HG03064 (cell line): Measurements from ENCODE around the gene ATPAF1.
"Not testable (repeated sequence)": the region's sequence is repeated elsewhere in the genome, so short reads cannot be mapped to it uniquely, and the experiment has no call there.

Experiments
- ATAC-seq: cut with Tn5 transposase; IDR thresholded peaks from one replicate; pipeline ENCODE4 v1.9.1; 2021; ENCODE audit warnings: low read depth; ENCODE audit not compliant: unreplicated experiment

Gene ATPAF1

DNA sequence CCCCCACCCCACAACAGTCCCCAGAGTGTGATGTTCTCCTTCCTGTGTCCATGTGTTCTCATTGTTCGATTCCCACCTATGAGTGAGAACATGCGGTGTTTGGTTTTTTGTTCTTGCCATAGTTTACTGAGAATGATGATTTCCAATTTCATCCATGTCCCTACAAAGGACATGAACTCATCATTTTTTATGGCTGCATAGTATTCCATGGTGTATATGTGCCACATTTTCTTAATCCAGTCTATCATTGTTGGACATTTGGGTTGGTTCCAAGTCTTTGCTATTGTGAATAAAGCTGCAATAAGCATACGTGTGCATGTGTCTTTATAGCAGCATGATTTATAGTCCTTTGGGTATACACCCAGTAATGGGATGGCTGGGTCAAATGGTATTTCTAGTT is 17.0 kb downstream of the ATPAF1 start:
- ATAC-seq = not testable (repeated sequence)

DNA sequence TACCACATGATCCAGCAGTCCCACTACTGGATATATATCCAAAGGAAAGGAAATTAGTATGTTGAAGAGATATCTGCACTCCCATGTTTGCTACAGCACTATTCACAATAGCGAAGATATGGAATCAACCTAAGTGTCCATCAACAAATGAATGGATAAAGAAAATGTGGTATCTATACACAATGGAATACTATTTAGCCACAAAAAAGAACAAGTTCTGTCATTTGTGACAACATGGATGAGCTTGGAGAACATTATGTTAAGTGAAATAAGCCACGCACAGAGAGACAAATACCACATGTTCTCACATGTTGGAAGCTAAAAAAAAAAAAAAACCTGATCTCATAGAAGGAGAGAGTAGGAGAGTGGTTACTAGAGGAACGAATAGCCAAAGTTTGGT is 17.7 kb downstream of the ATPAF1 start:
- no peak for ATAC-seq

DNA sequence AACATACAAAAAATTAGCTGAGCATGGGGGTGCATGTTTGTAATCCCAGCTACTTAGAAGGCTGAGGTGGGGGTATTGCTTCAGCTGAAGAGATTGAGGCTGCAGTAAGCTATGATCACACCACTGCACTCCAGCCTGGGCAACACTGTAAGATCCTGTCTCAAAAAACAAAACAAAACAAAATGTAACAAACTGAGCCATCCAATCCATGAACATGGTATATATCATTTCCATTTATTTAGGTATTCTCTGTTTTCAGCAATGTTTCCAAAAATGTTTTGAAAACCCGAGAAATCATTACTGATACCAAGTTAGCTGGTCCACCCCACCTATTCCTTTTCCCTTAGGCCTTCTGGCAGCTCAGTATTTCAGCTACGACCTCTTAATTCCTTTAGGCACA is 18.4 kb downstream of the ATPAF1 start:
- ATAC-seq = no peak

DNA sequence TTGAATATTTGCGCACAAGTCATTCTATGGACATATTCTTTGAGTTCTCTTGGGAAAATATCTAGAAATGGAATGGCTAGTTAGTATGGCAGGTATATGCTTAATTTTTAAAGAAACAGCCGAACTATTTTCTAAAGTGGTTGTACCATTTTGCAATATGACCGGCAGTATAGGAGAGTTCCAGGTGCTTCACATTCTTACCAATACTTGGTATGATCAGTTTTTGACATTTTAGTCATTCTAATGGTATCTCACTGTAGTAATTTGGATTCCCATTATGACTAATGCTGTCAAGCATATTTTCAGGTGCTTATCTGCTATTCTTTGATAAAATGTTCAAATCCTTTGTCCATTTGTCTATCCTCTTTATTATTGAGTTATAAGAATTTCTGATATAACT is 20.6 kb downstream of the ATPAF1 start:
- no peak for ATAC-seq

DNA sequence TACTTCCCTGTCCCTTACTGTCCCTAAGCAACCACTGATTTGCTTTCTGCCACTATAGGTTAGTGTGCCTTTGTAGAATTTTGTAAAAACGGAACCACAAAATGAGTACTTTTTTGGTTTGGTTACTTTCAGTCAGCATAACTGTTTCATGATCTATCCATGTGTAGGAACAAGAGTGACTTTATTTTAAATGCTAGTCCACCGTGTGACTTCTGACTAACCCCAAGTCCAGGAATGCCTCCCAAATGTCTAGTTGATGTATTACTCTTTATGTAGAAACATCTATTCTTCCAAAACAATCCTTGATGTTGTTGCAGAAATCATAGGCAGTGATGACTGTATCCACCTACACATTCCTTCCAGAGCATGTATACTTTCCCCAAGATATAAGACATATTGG is 21.3 kb downstream of the ATPAF1 start:
- ATAC-seq = no peak

DNA sequence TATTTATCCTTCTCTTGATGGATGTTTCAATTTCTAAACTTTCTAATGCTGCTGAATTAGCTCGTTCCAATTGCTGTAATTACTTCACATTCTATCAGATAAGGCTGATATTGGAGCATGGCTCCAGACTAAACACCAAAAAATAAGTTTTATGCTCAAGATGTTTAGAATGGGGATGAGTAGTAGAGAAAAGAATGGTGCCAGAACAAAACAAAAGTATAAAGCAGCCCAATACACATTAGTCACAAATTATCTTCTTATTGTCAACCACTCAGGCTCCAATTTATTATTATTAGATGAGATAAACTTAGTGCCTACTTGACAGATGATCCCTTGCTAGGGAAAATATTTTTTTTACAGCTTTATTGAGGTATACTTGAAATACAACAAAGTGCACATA is 21.8 kb downstream of the ATPAF1 start:
- no peak for ATAC-seq

DNA sequence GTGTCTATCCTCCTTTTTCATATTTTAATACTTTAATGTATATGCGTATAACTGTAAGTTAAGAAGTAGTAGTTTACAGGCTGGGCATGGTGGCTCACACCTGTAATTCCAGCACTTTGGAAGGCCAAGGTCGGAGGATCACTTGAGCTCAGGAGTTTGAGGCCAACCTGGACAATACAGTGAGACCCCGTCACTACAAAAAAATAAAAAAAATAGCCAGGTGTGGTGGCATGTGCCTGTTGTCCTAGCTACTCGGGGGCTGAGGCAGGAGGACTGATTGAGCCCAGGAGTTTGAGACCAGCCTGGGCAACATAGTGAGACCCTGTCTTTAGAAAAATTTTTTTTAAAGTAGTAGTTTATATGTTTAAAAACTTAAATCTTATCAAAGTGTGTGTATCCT is 22.3 kb downstream of the ATPAF1 start:
- no peak for ATAC-seq

DNA sequence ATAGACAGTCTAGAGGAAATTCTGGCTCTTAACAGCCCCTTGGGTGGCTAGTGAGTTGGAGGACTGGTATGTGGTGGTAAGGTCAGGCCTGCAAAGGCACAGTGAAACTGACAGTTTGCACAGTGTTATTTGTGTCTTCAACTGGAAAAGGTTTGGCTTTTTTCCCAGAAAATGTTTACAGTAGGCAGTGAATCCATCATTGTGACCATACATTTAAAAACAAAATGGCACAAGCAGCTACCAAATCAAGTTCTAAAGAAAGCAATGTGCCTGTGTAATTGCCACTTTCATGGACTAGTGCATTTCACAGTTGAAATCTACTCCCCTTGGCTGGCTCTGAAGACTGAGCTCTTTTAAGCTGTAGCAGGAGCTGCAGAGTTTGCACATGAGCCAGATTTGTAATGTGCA is 24.8 kb downstream of the ATPAF1 start:
- no peak for ATAC-seq

DNA sequence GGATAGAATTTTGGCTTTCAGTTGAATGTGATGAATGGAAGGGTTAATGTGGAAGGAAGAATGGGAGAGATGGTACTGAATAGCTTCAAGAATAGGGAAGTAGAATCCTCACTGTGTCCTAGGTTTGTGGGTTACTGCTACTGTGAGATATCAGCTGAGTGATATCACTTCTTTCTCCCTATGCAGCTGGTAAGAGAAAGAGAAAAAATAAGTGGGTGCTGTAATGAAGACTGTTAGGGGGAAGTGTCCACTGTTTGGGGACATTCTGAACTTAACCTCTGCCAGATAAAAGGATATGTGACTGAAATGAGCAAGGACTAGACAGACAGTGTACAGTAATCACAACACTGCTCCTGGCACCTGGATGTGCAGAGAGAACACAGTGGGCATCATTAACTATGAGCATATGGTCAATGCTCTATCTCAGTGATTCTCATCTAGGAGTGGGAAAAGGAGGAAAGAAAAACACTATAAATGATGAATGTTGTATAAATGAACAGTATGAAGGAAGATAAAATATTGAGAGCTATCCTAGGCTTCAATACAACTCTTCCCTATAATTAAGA is 26.0 kb downstream of the ATPAF1 start:
- no peak for ATAC-seq

DNA sequence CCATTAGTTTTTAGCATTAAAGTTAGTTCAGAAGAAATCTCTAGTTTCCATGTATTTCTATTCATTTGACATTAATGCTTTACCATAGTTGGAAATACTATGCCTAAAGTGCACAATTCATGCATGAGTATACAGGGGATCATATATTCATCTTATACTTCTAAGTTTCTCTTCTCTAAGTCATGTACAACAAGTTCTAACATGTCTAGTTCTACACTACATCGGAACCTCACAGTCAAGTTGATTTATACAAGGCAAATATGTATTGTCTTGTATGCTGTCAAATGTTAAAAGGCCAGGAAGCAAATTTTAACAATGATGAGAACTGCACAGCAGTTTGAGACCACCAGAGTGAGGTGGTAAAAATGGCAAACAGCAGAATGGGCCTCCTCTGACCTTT is 28.6 kb downstream of the ATPAF1 start:
- no peak for ATAC-seq

DNA sequence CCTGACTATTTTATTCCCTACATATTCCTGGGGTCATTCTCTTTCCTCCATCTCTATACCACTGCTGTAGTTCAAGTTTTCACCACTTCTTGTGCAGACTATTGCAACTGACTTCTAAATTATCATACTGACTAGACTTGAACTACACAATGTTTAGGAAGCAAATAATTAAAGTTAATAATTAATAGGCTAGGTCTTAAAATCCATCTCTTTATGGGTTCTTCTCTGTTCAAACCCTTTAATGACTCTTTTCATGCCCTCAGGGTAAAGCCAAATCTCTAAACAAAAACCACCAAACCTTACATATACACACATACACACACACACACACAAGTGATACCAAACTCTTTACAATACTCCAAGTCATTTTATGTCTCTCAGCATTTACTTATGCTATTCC is 29.2 kb downstream of the ATPAF1 start:
- ATAC-seq = no peak

DNA sequence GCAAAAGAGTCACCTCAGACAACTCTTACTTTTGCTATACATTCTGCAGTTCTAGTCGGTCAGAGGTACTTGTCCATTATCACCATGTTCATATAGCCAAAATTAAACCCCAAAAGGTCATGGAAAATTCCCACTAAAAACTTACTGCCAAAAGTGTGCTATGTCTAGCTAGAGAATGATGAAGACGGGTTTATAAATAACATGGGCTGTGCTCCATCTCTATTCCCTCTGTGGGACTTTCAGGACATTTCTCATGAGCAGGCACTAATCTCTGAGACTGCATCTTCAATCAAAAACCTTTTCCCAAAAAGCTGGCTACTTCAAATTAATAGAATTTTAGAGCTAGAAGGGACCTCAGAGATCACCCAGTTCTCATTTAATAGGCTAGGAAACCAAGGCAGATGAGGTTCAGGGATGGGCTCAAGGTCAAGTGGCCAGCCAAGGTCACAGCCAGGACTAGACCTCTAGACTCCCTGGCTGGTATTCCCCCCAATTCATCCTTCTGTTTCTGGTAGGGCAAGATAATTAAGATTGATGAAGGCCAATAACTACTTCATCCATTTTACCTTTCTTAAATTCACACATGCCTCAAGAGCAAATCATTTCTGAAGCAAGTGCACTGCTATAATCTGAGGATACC is 30.6 kb downstream of the ATPAF1 start:
- ATAC-seq = no peak

DNA sequence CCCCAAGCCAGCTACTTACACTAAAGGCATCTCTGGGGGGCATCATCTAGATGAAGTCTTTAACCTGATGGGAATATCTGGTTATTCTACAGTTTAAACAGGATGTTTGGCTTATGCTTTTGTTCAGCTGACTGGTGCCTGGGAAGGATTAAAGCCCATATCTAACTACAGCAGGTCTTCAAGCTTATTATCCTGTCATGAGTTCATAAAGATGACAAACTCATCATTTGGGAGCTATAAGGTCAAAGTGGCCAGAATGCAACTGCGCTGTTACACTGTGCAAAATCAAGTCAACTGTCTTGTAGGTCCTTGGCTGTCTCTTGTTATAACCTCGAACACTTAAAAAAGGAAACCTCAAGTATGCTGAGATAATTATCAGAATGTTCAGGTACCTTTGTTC is 33.0 kb downstream of the ATPAF1 start:
- no peak for ATAC-seq

DNA sequence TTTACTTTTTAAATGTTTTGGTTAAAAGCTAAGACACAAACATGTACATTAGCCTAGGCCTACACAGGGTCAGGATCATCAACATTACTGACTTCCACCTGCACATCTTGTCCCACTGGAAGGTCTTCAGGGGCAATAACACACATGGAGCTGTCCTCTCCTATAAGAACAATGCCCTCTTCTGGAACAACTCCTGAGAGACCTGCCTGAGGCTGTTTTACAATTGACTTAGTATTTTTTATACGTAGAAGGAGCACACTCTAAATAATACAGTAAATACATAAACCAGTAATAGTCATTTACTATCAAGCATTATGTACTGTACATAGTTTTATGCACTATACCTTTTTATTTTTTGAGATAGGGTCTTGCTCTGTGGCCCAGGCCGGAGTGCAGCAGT is 37.4 kb downstream of the ATPAF1 start:
- no peak for ATAC-seq

DNA sequence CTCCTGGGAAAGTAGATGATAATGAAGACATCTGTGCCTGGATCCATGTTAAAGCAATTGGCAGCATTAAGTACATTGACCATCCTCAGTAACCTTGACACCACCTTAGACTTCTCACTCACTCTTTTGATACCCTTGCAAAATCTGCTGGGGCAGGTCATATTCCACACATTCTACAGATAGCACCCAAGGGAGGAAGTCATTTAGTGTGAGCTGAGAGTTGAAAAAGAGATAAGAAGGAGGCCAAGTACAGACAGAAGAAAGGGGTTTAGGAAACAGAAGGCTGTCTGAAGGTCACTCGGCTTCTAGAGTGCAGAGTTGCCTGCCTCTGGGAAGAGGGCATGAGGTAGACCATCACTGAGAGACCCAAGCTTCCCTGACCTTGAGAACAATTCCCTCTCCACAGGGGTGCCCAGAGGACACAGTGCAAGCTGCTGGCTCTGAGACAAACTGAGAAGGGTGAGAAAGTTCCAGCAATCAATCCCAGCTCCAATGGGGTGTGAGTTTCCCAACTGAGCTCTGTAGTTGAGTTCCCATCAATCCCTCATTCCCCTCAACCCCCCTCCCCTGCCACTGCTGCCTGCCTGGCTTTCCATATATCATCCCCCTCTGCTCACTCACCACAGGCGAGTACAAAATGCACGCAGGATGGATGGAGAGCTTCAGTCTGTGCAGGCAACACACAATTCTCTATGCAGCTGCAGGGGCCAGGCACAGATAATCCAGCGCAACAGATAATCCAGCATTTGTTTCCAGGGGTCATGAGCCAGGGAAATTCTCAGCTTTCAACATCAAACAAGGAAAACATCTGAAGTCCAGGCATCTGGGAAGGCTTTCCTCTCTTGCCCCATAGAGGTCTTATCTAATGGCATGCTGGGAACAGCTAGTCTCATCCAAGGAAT is 44.2 kb downstream of the ATPAF1 start:
- ATAC-seq = no peak

DNA sequence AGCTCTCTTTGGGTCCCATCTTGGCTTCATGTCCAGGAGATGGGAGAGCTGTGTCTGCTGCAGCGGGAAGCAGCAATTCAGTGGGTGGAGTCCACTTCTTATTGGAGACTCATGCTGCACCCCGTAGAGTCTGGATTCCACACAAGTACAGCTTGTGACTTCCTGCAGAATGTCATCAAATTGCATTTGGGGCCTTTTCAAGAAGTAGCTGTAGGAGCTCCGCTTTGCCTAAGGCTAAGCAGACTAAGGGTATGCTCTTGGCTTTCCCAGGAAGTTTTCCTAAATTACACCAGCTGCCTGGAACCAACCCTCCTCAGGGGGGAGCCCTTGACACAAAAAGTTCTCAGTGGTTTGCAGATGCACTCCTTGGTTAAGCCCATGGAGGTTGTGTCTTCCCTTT is 45.8 kb downstream of the ATPAF1 start:
- ATAC-seq = no peak

DNA sequence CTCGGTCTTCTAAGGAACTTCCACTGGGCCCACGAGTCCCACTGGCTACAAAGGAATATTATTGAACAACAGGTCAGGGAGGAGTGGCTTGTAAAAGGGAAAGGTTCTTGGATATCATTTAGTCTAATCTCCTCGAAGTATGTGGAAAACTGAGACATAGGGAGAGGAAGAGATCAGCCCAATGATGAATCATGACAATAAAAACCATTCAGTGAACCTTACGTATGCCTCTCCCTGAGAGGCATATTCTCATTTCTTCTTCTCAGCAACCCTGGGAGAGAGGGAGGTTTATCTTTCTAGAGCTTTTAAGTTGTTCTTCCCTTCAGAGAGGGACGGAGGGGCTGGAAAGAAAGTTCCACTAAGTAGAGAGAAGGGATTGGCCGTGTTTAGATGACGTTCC is 46.2 kb downstream of the ATPAF1 start:
- no peak for ATAC-seq

DNA sequence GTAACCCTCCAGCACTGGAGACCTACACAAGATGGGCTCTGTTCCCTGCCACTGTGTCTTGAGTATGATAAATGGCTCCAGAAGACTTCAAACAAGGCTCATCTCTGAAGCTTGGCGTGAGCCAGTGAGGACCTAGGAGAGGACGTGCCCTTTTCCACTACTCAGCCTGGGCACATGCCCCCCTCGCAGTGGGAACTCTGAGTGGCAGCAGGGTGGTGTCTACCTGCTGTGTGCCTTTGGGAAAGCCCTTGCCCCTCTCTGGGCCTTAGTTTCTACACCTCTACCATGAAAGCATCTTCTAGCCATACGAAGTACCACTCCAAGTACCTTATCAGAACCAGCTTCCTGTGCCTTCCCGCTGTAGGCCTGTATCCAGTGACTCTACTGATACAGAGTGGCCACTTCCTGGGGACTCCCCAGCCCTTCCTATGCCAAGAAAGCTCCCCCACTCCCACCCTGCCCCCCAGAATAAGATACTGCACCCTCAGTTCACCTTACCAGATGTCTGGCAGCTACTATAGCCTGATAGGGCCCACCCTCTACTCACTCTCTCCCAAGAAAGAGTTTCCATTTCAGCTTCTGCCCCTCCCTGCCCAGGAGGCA is 48.4 kb downstream of the ATPAF1 start:
- no peak for ATAC-seq

DNA sequence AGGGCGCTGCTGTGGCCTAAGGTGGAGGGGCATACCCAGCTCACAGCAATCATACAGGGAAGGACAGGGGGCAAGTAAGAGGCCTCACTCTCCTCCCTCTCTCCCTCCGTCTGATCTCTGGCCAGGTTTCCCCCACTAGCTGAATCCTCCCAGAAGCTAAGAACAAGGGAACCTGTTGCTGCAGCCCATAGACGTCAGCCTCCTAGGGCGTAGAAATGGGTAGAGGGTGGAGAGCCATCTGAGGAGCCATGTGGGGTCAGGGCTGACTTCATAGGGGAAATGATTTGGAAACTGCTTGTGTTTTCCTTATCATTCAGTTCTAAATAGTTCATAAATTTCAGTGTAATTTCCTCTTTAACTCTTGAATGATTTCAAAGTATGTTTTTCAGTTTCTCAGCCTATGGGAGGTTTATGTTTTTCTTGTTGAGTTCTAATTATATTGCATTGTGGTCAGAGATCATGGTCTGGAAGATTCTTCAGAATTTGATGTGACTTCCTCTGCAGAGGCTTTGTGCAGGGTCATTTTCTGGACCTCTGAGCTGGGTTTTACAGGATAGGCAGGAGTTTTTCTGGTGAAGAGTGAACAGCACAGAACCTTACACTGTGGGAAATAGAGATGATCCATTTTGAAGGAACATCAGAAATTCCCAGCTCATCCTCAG is 49.3 kb downstream of the ATPAF1 start:
- no peak for ATAC-seq

DNA sequence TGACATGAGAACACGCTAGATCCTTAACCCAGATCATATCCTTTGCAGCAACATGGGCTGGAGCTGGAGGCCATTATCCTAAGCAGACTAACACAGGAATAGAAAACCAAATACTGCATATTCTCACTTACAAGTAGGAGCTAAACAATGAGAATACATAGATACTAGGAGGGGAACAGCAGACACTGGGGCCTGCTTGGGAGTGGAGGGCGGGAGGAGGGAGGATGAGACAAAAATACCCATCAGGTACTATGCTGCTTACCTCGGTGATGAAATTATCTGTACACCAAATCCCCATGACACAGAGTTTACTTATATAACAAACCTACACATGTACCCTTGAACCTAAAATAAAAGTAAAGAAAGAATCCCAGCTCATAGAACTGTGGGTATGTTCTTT is 50.3 kb downstream of the ATPAF1 start:
- no peak for ATAC-seq
